Measurements from ENCODE around the gene GALNT15. TPM values are rescaled to one million over a fixed set of nuclear protein-coding genes. Genes with fewer than 3 reads are reported as not detected.

The GALNT15 gene
- total and polyA plus RNA-seq, 7 donors: 1.2 to 211 (median 36.6) TPM

DNA sequence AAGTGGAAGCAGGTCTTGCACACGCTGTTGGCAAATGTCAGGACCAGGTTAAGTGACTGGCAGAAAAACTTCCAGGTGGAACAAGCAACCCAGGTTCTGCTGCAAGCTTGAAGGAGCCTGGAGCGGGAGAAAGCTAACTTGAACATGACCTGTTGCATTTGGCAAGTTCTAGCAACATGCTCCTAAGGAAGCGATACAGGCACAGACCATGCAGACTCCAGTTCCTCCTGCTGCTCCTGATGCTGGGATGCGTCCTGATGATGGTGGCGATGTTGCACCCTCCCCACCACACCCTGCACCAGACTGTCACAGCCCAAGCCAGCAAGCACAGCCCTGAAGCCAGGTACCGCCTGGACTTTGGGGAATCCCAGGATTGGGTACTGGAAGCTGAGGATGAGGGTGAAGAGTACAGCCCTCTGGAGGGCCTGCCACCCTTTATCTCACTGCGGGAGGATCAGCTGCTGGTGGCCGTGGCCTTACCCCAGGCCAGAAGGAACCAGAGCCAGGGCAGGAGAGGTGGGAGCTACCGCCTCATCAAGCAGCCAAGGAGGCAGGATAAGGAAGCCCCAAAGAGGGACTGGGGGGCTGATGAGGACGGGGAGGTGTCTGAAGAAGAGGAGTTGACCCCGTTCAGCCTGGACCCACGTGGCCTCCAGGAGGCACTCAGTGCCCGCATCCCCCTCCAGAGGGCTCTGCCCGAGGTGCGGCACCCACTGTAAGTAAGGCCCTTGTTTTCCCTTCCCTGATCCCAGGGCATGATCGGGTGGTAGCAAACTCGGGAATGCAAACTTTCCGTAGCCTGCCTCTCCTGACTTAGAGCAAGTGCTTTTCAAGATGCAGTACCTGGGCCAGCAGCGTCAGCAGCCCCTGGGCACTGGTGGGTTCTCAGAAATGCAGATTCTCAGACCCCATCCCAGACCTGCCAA lies 759 bp downstream of the GALNT15 start:
- TF ChIP-seq, protein P1, sequence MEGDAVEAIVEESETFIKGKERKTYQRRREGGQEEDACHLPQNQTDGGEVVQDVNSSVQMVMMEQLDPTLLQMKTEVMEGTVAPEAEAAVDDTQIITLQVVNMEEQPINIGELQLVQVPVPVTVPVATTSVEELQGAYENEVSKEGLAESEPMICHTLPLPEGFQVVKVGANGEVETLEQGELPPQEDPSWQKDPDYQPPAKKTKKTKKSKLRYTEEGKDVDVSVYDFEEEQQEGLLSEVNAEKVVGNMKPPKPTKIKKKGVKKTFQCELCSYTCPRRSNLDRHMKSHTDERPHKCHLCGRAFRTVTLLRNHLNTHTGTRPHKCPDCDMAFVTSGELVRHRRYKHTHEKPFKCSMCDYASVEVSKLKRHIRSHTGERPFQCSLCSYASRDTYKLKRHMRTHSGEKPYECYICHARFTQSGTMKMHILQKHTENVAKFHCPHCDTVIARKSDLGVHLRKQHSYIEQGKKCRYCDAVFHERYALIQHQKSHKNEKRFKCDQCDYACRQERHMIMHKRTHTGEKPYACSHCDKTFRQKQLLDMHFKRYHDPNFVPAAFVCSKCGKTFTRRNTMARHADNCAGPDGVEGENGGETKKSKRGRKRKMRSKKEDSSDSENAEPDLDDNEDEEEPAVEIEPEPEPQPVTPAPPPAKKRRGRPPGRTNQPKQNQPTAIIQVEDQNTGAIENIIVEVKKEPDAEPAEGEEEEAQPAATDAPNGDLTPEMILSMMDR (IDR thresholded peaks at IDR 0.05): no peak
- TF ChIP-seq EP300 (IDR thresholded peaks at IDR 0.05): no peak
- no peak for TF ChIP-seq POLR2A (IDR thresholded peaks at IDR 0.05)
- no peak for TF ChIP-seq POLR2AphosphoS5 (IDR thresholded peaks at IDR 0.05)
- Histone ChIP-seq H3K27me3 (no peaks in the 10 kb centered on the region), H3K9me3 (no peaks in the 10 kb centered on the region), H3K4me1 (peaks cover 0 to 27% (median 26%) of the 10 kb centered on the region in 4 donors), H3K4me3 (peak overlapping the region; percentile 23 to 40 (median 36)), H3K27ac (peak overlapping the region; percentile 54 to 71 (median 65)), H3K36me3 (no peaks in the 10 kb centered on the region)
- intact Hi-C loops (cut with DNase I): loop anchor here (10.0 kb wide), 1 partner anchor 540 kb away; no protein-coding TSS in a partner anchor
- WGBS, 2 donors: 85% methylated on average over 19 of the region's 19 CpGs
- DNase-seq: no peak

DNA sequence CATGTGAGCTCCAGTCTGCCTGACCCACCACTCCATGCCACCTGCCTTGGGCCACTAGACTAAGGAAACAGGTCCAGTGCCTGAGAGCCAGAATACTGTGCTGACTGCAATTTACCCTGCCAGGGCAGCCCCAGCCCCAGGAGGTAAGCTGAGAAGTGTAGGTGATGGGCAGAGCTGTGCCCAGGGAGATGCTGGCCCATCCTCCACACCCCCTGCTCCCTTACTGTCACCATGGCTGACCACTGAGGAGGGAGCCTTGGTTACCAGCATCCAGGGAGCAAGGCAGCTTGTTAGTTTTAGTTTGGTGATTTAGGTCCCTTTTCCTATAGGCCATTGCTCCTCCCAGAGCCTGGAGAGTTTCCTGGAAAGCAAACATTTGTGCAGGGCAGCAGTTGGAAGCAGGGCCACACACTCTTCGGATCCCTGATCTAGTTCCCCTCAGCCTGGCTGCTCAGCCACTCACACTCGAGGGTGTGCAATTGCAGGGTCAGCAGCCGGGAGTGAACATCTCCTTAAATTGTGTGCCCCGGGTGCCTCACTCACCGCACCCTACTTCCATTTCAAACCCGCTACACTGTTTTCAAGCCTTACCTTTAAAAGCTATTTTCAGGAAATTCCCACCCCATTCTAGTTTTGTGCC lies 2.0 kb downstream of the GALNT15 start:
- H3K4me1 ChIP-seq: peaks cover 0 to 28% (median 26%) of the 10 kb centered on the region in 4 donors
- H3K4me3 ChIP-seq: peak overlapping the region; percentile 23 to 40 (median 36)
- H3K27me3 ChIP-seq: no peaks in the 10 kb centered on the region
- peak overlapping the region in 3 of 4 donors; percentile 54 to 71 (median 65) for H3K27ac ChIP-seq
- H3K9me3 ChIP-seq: no peaks in the 10 kb centered on the region
- intact Hi-C loops (cut with DNase I): loop anchor here (2.0 to 10.0 kb wide), 2 partner anchors 70 to 542 kb away; no protein-coding TSS in a partner anchor
- no peak for TF ChIP-seq POLR2AphosphoS5 (IDR thresholded peaks at IDR 0.05)
- DNase-seq: no peak
- 80 to 83% methylated on average over 6 of the region's 6 CpGs for whole genome bisulfite sequencing, 2 donors
- H3K36me3 ChIP-seq: no peaks in the 10 kb centered on the region

DNA sequence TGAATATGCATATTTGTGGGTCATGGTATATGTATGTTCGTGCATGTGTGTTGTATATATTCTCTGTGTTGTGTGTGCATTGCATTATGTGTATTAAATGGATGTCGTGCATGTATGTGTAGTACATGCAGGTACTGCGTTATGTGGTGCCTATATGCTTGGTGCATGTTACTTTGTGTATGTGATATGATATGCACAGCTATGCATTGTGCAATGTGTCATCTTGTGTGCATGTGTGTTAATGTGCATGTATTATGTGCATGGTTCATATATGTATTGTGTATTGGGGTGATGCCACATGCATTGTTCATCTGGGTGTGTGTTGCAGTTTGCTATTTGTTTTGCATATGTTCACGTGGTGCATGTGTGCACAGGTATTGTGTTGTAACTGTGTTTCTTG lies 2.9 kb downstream of the GALNT15 start:
- intact Hi-C loops (cut with DNase I): loop anchor here (2.0 to 10.0 kb wide), 2 partner anchors 69 to 543 kb away; no protein-coding TSS in a partner anchor
- Histone ChIP-seq H3K36me3 (no peaks in the 10 kb centered on the region), H3K4me1 (peaks cover 0 to 32% (median 27%) of the 10 kb centered on the region in 4 donors), H3K9me3 (no peaks in the 10 kb centered on the region), H3K27me3 (no peaks in the 10 kb centered on the region), H3K4me3 (peak overlapping the region; percentile 23 to 40 (median 36)), H3K27ac (peak overlapping the region in 2 of 4 donors; percentile 65 to 71)
- DNase-seq: no peak
- WGBS, 2 donors: 84 to 89% methylated on average over 4 of the region's 4 CpGs
- TF ChIP-seq POLR2A (IDR thresholded peaks at IDR 0.05): no peak
- TF ChIP-seq EP300 (IDR thresholded peaks at IDR 0.05): no peak
- TF ChIP-seq POLR2AphosphoS5 (IDR thresholded peaks at IDR 0.05): no peak
- TF ChIP-seq, protein P1 (IDR thresholded peaks at IDR 0.05): no peak

DNA sequence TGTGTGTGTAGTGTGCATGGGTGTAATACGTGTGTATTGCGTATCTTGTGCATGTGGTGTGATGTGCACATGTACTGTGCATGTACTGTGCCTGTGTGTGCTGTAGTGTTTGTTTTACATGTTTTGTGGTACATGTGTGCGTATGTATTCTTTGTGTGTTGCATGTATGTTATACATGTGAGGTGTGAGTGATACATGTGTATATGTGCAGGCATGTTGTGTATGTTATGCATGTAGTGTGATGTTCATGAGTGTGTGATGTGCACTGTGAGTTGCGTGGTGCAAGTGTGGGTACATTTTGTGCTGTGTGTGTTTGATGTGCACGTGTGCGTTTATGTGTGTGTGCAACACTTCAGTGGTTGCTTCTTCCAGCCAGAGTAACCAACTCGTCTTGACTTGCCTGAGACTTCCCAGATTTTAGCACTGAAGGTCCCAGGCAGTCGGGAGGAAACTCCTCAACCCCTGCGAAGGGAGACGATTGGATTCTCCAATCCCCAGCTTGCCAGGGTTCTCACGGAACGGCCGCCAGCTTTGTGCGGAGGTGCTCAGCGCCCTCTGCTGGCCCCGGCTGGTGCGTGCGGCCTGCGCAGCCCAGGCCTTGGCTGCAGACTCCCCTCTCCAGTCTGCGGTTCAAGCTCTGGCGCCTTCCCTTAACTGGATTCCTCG lies 3.6 kb downstream of the GALNT15 start:
- Histone ChIP-seq H3K27me3 (no peaks in the 10 kb centered on the region), H3K4me3 (peak overlapping the region; percentile 23 to 40 (median 36)), H3K4me1 (peaks cover 0 to 31% (median 27%) of the 10 kb centered on the region in 4 donors), H3K27ac (peak overlapping the region in 1 of 4 donors; percentile 39), H3K9me3 (no peaks in the 10 kb centered on the region), H3K36me3 (no peaks in the 10 kb centered on the region)
- TF ChIP-seq POLR2A (IDR thresholded peaks at IDR 0.05) (no peak), POLR2AphosphoS5 (IDR thresholded peaks at IDR 0.05) (peak in 3 of 4 donors; percentile 19 to 55 (median 39))
- TF ChIP-seq, protein P1 (IDR thresholded peaks at IDR 0.05): peak; percentile 72 to 97 (median 92)
- intact Hi-C loops (cut with DNase I): loop anchor here (1.0 to 10.0 kb wide), 4 partner anchors 69 to 543 kb away; no protein-coding TSS in a partner anchor
- whole genome bisulfite sequencing, 2 donors: 19 to 26% methylated on average over 22 of the region's 22 CpGs
- peak; percentile 91 for DNase-seq

Data from sigmoid colon (tissue), 7 donors.